ENCODE measurements around the gene CASS4.

CASS4 gene

DNA sequence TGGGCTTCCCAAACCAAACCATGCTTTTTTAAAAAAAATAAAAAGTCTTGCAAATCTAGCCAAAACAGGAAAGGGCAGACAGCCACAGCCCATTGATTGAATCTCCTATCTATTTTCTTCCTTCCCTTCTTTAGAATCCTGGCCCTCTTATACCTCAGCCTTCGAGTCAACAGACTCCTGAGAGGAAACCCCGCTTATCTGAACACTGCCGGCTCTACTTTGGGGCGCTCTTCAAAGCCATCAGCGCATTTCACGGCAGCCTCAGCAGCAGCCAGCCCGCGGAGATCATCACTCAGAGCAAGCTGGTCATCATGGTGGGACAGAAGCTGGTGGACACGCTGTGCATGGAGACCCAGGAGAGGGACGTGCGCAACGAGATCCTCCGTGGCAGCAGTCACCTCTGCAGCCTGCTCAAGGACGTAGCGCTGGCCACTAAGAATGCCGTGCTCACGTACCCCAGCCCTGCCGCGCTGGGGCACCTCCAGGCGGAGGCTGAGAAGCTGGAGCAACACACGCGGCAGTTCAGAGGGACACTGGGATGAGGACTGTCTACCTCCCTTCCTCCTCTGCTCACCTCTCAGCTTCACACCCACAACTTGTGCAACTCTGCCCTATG lies 46.3 kb downstream of the CASS4 start:
- WGBS, 2 donors (ENCODE audit: extremely low coverage in 2 of 2, insufficient read length in 2 of 2, insufficient replicate concordance in 1 of 2) = no CpG with 5 or more reads among the region's 22 CpGs
- Histone ChIP-seq H3K14ac (ENCODE audit: low read length) (no peak overlapping the region), H3K4me1 (ENCODE audit: control insufficient read depth in 2 of 2, insufficient read depth in 1 of 2, low read depth in 1 of 2, low read length in 2 of 2) (no peaks in the 10 kb centered on the region), H3K9me3 (replicated peaks in 1 of 2; ENCODE audit: control insufficient read depth in 2 of 2, insufficient read depth in 1 of 2, low read depth in 1 of 2, low read length in 2 of 2) (no peaks in the 10 kb centered on the region), H3K4ac (ENCODE audit: low read length) (no peak overlapping the region), H3K27me3 (ENCODE audit: control insufficient read depth in 3 of 3, insufficient read depth in 3 of 3, low read depth in 1 of 3, low read length in 3 of 3) (peaks cover 0 to 26% (median 0%) of the 10 kb centered on the region in 3 experiments), H3K23ac (ENCODE audit: low read depth, low read length, poor library complexity) (peak overlapping the region; percentile 92), H2BK15ac (ENCODE audit: low read length) (no peak overlapping the region), H3K4me3 (ENCODE audit: low read length in 2 of 2) (no peak overlapping the region), H3K4me2 (ENCODE audit: insufficient read depth, low read length, poor library complexity, severe bottlenecking) (no peak overlapping the region), H3K27ac (replicated peaks; ENCODE audit: low read length) (no peak overlapping the region), H3K9ac (ENCODE audit: low read depth, low read length, poor library complexity) (peak overlapping the region; percentile 24), H2BK12ac (ENCODE audit: low read length) (no peak overlapping the region), H3K18ac (ENCODE audit: low read length) (no peak overlapping the region), H3K79me1 (ENCODE audit: low read depth, low read length) (no peaks in the 10 kb centered on the region), H4K91ac (ENCODE audit: low read depth, low read length, poor library complexity) (no peak overlapping the region), H3K36me3 (replicated peaks in 1 of 2; ENCODE audit: control insufficient read depth in 2 of 2, insufficient read depth in 2 of 2, low read length in 2 of 2) (no peaks in the 10 kb centered on the region), H2BK5ac (ENCODE audit: low read length) (peak overlapping the region; percentile 43), H2AK5ac (ENCODE audit: low read depth, low read length) (no peak overlapping the region), H2AFZ (ENCODE audit: low read length) (no peak overlapping the region), H2BK120ac (ENCODE audit: low read depth, low read length) (no peak overlapping the region), H4K8ac (ENCODE audit: low read depth, low read length) (no peak overlapping the region)
- no peak for DNase-seq (ENCODE audit: low spot score)

GRCh38 chr20:56460459-56460858 lies 48.4 kb downstream of the CASS4 start:
- Histone ChIP-seq H2BK12ac (ENCODE audit: low read length) (no peak overlapping the region), H3K9ac (ENCODE audit: low read depth, low read length, poor library complexity) (no peak overlapping the region), H2BK5ac (ENCODE audit: low read length) (no peak overlapping the region), H3K18ac (ENCODE audit: low read length) (no peak overlapping the region), H3K4me3 (ENCODE audit: low read length in 2 of 2) (peak overlapping the region in 1 of 2 donors; percentile 65), H4K8ac (ENCODE audit: low read depth, low read length) (no peak overlapping the region), H3K9me3 (replicated peaks in 1 of 2; ENCODE audit: control insufficient read depth in 2 of 2, insufficient read depth in 1 of 2, low read depth in 1 of 2, low read length in 2 of 2) (no peaks in the 10 kb centered on the region), H4K91ac (ENCODE audit: low read depth, low read length, poor library complexity) (no peak overlapping the region), H3K23ac (ENCODE audit: low read depth, low read length, poor library complexity) (no peak overlapping the region), H3K4ac (ENCODE audit: low read length) (no peak overlapping the region), H3K27me3 (ENCODE audit: control insufficient read depth in 3 of 3, insufficient read depth in 3 of 3, low read depth in 1 of 3, low read length in 3 of 3) (peaks cover 0 to 24% (median 0%) of the 10 kb centered on the region in 3 experiments), H3K36me3 (replicated peaks in 1 of 2; ENCODE audit: control insufficient read depth in 2 of 2, insufficient read depth in 2 of 2, low read length in 2 of 2) (no peaks in the 10 kb centered on the region), H2AFZ (ENCODE audit: low read length) (no peak overlapping the region), H3K27ac (replicated peaks; ENCODE audit: low read length) (no peak overlapping the region), H2BK120ac (ENCODE audit: low read depth, low read length) (no peak overlapping the region), H3K79me1 (ENCODE audit: low read depth, low read length) (no peaks in the 10 kb centered on the region), H3K4me1 (ENCODE audit: control insufficient read depth in 2 of 2, insufficient read depth in 1 of 2, low read depth in 1 of 2, low read length in 2 of 2) (no peaks in the 10 kb centered on the region), H3K4me2 (ENCODE audit: insufficient read depth, low read length, poor library complexity, severe bottlenecking) (no peak overlapping the region), H2AK5ac (ENCODE audit: low read depth, low read length) (no peak overlapping the region), H2BK15ac (ENCODE audit: low read length) (no peak overlapping the region), H3K14ac (ENCODE audit: low read length) (no peak overlapping the region)
- DNase-seq (ENCODE audit: low spot score) = no peak
- no CpG with 5 or more reads among the region's 3 CpGs for WGBS, 2 donors (ENCODE audit: extremely low coverage in 2 of 2, insufficient read length in 2 of 2, insufficient replicate concordance in 1 of 2)

DNA sequence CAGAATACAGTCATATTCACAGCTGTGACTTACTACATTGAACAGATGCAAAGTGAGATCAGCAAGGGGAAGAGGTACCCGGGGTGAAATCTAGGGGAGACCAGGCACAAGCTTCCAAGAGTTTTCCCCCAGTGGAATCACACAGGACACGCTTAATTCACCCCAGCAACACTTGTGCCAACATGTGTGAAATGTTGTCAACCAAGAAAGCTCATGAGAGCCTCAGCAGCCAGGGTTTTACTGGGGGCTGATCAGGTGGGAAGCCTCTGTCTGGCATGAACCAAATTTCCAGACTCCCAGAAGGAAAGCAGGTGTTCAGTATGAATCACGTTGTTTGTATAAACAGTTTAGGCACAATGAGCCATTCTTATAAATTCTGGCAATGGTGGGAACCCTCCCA lies 49.5 kb downstream of the CASS4 start:
- no CpG with 5 or more reads among the region's 3 CpGs for WGBS, 2 donors (ENCODE audit: extremely low coverage in 2 of 2, insufficient read length in 2 of 2, insufficient replicate concordance in 1 of 2)

GRCh38 chr20:56463428-56463827 lies 51.4 kb downstream of the CASS4 start:
- no peak overlapping the region for H3K4ac ChIP-seq (ENCODE audit: low read length)
- no peak overlapping the region for H3K4me3 ChIP-seq (ENCODE audit: low read length in 2 of 2)
- no peak overlapping the region for H2BK15ac ChIP-seq (ENCODE audit: low read length)

More for the DNA sequence above, 49.5 kb downstream of the CASS4 start:
- no peak overlapping the region for H3K9ac ChIP-seq (ENCODE audit: low read depth, low read length, poor library complexity)
- H3K9me3 ChIP-seq (replicated peaks in 1 of 2; ENCODE audit: control insufficient read depth in 2 of 2, insufficient read depth in 1 of 2, low read depth in 1 of 2, low read length in 2 of 2) = no peaks in the 10 kb centered on the region
- no peak overlapping the region for H3K4me3 ChIP-seq (ENCODE audit: low read length in 2 of 2)
- H3K4ac ChIP-seq (ENCODE audit: low read length) = no peak overlapping the region
- no peaks in the 10 kb centered on the region for H3K36me3 ChIP-seq (replicated peaks in 1 of 2; ENCODE audit: control insufficient read depth in 2 of 2, insufficient read depth in 2 of 2, low read length in 2 of 2)
- H3K4me1 ChIP-seq (ENCODE audit: control insufficient read depth in 2 of 2, insufficient read depth in 1 of 2, low read depth in 1 of 2, low read length in 2 of 2) = no peaks in the 10 kb centered on the region
- no peak overlapping the region for H4K91ac ChIP-seq (ENCODE audit: low read depth, low read length, poor library complexity)
- no peak overlapping the region for H3K4me2 ChIP-seq (ENCODE audit: insufficient read depth, low read length, poor library complexity, severe bottlenecking)
- no peak overlapping the region for H3K27ac ChIP-seq (replicated peaks; ENCODE audit: low read length)
- no peak overlapping the region for H2BK120ac ChIP-seq (ENCODE audit: low read depth, low read length)
- H3K27me3 ChIP-seq (ENCODE audit: control insufficient read depth in 3 of 3, insufficient read depth in 3 of 3, low read depth in 1 of 3, low read length in 3 of 3) = peaks cover 0 to 24% (median 0%) of the 10 kb centered on the region in 3 experiments
- H2BK5ac ChIP-seq (ENCODE audit: low read length) = no peak overlapping the region
- no peaks in the 10 kb centered on the region for H3K79me1 ChIP-seq (ENCODE audit: low read depth, low read length)
- no peak overlapping the region for H3K14ac ChIP-seq (ENCODE audit: low read length)
- no peak for DNase-seq (ENCODE audit: low spot score)
- no peak overlapping the region for H3K18ac ChIP-seq (ENCODE audit: low read length)
- H2AFZ ChIP-seq (ENCODE audit: low read length) = no peak overlapping the region
- no peak overlapping the region for H3K23ac ChIP-seq (ENCODE audit: low read depth, low read length, poor library complexity)
- H2BK12ac ChIP-seq (ENCODE audit: low read length) = no peak overlapping the region
- H2BK15ac ChIP-seq (ENCODE audit: low read length) = no peak overlapping the region
- H4K8ac ChIP-seq (ENCODE audit: low read depth, low read length) = no peak overlapping the region
- no peak overlapping the region for H2AK5ac ChIP-seq (ENCODE audit: low read depth, low read length)

More at GRCh38 chr20:56463428-56463827, 51.4 kb downstream of the CASS4 start:
- WGBS, 2 donors (ENCODE audit: extremely low coverage in 2 of 2, insufficient read length in 2 of 2, insufficient replicate concordance in 1 of 2) = no CpG with 5 or more reads among the region's 3 CpGs
- no peak overlapping the region for H2AFZ ChIP-seq (ENCODE audit: low read length)
- H4K8ac ChIP-seq (ENCODE audit: low read depth, low read length) = no peak overlapping the region
- no peaks in the 10 kb centered on the region for H3K79me1 ChIP-seq (ENCODE audit: low read depth, low read length)
- H4K91ac ChIP-seq (ENCODE audit: low read depth, low read length, poor library complexity) = no peak overlapping the region
- no peak overlapping the region for H3K23ac ChIP-seq (ENCODE audit: low read depth, low read length, poor library complexity)
- DNase-seq (ENCODE audit: low spot score) = no peak
- no peaks in the 10 kb centered on the region for H3K9me3 ChIP-seq (replicated peaks in 1 of 2; ENCODE audit: control insufficient read depth in 2 of 2, insufficient read depth in 1 of 2, low read depth in 1 of 2, low read length in 2 of 2)
- H2BK5ac ChIP-seq (ENCODE audit: low read length) = no peak overlapping the region
- peaks cover 0 to 2% of the 10 kb centered on the region in 2 donors for H3K4me1 ChIP-seq (ENCODE audit: control insufficient read depth in 2 of 2, insufficient read depth in 1 of 2, low read depth in 1 of 2, low read length in 2 of 2)
- no peak overlapping the region for H3K14ac ChIP-seq (ENCODE audit: low read length)
- H3K18ac ChIP-seq (ENCODE audit: low read length) = no peak overlapping the region
- H3K27ac ChIP-seq (replicated peaks; ENCODE audit: low read length) = no peak overlapping the region
- no peak overlapping the region for H2BK12ac ChIP-seq (ENCODE audit: low read length)
- peaks cover 0 to 24% (median 0%) of the 10 kb centered on the region in 3 experiments for H3K27me3 ChIP-seq (ENCODE audit: control insufficient read depth in 3 of 3, insufficient read depth in 3 of 3, low read depth in 1 of 3, low read length in 3 of 3)
- H3K4me2 ChIP-seq (ENCODE audit: insufficient read depth, low read length, poor library complexity, severe bottlenecking) = no peak overlapping the region
- no peak overlapping the region for H3K9ac ChIP-seq (ENCODE audit: low read depth, low read length, poor library complexity)
- H3K36me3 ChIP-seq (replicated peaks in 1 of 2; ENCODE audit: control insufficient read depth in 2 of 2, insufficient read depth in 2 of 2, low read length in 2 of 2) = no peaks in the 10 kb centered on the region
- no peak overlapping the region for H2BK120ac ChIP-seq (ENCODE audit: low read depth, low read length)
- H2AK5ac ChIP-seq (ENCODE audit: low read depth, low read length) = no peak overlapping the region
